PFSK-1 (cell line): Measurements from ENCODE around the gene DCLK2.

Experiments used
- FOXP2 ChIP-seq: optimal IDR thresholded peaks from 2 replicates; pipeline ENCODE3; 2011; ENCODE audit warnings: borderline replicate concordance, control low read depth, inconsistent platforms; ENCODE audit not compliant: insufficient read depth; ENCODE audit errors: extremely low read length, extremely low read depth
- POLR2AphosphoS5 ChIP-seq: IDR thresholded peaks from 2 replicates; pipeline ENCODE4 v1.6.1; 2012; ENCODE audit warnings: low read depth, mild to moderate bottlenecking, control low read depth, low read length, moderate library complexity
- SIN3A ChIP-seq: IDR thresholded peaks from 2 replicates; pipeline ENCODE4 v1.6.1; 2012; ENCODE audit warnings: mild to moderate bottlenecking, low read length, moderate library complexity, borderline replicate concordance; ENCODE audit not compliant: insufficient read depth
- TAF1 ChIP-seq: IDR thresholded peaks from 2 replicates; pipeline ENCODE4 v1.6.1; 2012; ENCODE audit warnings: low read length, control low read depth, borderline replicate concordance; ENCODE audit not compliant: insufficient read depth
- TF ChIP-seq, protein P1 (sequence below), 2 experiments: IDR thresholded peaks; 2 replicates each; pipeline versions ENCODE4 v1.6.1 to v1.8.0; 2011 to 2012; ENCODE audit warnings: low read depth in 2 of 2, low read length in 2 of 2, control low read depth in 1 of 2, inconsistent platforms in 1 of 2, mild to moderate bottlenecking in 1 of 2, moderate library complexity in 1 of 2; ENCODE audit not compliant: insufficient read depth in 1 of 2

Gene DCLK2

GRCh38 chr4:150242820-150243458 is 164.7 kb downstream of the DCLK2 start:
- TF ChIP-seq SIN3A (no peak), FOXP2 (no peak), POLR2AphosphoS5 (no peak), TAF1 (no peak)
- TF ChIP-seq, protein P1, sequence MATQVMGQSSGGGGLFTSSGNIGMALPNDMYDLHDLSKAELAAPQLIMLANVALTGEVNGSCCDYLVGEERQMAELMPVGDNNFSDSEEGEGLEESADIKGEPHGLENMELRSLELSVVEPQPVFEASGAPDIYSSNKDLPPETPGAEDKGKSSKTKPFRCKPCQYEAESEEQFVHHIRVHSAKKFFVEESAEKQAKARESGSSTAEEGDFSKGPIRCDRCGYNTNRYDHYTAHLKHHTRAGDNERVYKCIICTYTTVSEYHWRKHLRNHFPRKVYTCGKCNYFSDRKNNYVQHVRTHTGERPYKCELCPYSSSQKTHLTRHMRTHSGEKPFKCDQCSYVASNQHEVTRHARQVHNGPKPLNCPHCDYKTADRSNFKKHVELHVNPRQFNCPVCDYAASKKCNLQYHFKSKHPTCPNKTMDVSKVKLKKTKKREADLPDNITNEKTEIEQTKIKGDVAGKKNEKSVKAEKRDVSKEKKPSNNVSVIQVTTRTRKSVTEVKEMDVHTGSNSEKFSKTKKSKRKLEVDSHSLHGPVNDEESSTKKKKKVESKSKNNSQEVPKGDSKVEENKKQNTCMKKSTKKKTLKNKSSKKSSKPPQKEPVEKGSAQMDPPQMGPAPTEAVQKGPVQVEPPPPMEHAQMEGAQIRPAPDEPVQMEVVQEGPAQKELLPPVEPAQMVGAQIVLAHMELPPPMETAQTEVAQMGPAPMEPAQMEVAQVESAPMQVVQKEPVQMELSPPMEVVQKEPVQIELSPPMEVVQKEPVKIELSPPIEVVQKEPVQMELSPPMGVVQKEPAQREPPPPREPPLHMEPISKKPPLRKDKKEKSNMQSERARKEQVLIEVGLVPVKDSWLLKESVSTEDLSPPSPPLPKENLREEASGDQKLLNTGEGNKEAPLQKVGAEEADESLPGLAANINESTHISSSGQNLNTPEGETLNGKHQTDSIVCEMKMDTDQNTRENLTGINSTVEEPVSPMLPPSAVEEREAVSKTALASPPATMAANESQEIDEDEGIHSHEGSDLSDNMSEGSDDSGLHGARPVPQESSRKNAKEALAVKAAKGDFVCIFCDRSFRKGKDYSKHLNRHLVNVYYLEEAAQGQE (IDR thresholded peaks at IDR 0.05; ENCODE audit: insufficient read depth in 1 of 2, low read depth in 2 of 2, low read length in 2 of 2) = no peak

DNA sequence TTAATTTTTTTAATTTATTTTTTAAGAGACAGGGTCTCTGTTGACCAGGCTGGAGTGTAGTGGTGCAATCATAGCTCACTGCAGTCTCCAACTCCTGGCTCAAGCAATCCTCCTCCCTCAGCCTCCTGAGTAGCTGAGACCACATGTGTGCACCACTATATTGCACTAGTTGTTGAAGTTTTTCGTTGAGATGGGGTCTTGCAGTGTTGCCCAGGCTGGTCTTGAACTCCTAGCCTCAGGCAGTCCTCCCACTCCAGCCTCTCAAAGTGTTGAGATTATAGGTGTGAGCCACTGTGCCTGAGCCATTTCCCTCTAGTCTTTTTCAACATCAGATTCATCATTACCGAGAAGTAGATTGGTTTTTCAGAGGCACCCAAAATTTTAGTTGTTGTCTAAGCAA is 165.7 kb downstream of the DCLK2 start:
- TF ChIP-seq POLR2AphosphoS5 (no peak), FOXP2 (no peak), TAF1 (no peak), SIN3A (no peak)
- TF ChIP-seq, protein P1 (IDR thresholded peaks at IDR 0.05; ENCODE audit: insufficient read depth in 1 of 2, low read depth in 2 of 2, low read length in 2 of 2) = no peak

DNA sequence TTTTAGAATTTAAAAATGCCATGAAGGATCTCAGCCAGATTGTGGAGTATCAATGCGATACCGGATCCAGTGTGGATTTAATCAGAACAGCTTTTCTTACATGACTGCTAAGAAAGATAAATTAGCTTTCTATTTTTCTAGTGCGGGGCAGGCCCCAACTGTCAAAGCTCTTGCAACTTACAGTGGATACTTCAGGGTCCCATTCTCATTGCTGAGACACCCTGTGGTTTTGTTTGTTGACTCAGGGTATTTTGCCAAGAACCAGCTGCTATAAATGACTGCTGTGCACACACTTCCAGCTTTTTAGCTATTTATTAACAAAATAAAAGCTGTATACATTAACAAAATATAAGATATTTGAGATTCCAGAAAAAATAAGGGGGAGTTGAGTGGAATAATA is 166.4 kb downstream of the DCLK2 start:
- no peak for TF ChIP-seq FOXP2
- peak; percentile 19; the same call in 1 of the 2 replicates for TF ChIP-seq TAF1
- TF ChIP-seq POLR2AphosphoS5 = no peak
- TF ChIP-seq, protein P1 (IDR thresholded peaks at IDR 0.05; ENCODE audit: insufficient read depth in 1 of 2, low read depth in 2 of 2, low read length in 2 of 2) = 0 out of 4 replicates have a peak, but pooled peaks of 1 of the 2 experiments have one; percentile 29
- no peak for TF ChIP-seq SIN3A

DNA sequence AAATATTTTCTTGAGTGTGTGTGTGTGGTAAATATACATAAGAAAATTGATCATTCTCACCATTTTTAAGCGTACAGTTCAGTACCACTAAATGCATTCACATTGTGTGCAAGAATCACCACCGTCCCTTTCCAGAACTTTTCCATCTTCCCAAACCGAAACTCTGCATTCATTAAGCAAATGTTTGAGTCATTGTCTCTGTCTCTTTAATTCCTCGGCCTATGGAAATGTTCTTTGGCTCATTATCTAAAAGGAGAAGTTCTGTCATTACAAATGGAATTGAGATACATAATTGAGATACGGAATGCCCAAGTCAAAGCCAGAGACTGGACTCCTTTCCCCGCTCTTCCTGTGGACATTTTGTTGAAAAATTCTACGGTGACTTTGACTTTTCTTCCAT is 168.9 kb downstream of the DCLK2 start:
- no peak for TF ChIP-seq POLR2AphosphoS5
- TF ChIP-seq TAF1 = no peak
- TF ChIP-seq, protein P1 (IDR thresholded peaks at IDR 0.05; ENCODE audit: insufficient read depth in 1 of 2, low read depth in 2 of 2, low read length in 2 of 2) = no peak
- no peak for TF ChIP-seq FOXP2

GRCh38 chr4:150248181-150248580 is 169.9 kb downstream of the DCLK2 start:
- TF ChIP-seq SIN3A (no peak), TAF1 (no peak), POLR2AphosphoS5 (no peak), FOXP2 (no peak)
- TF ChIP-seq, protein P1 (IDR thresholded peaks at IDR 0.05; ENCODE audit: insufficient read depth in 1 of 2, low read depth in 2 of 2, low read length in 2 of 2) = no peak
